ENCODE measurements around the gene WBP2NL.

The WBP2NL gene

DNA sequence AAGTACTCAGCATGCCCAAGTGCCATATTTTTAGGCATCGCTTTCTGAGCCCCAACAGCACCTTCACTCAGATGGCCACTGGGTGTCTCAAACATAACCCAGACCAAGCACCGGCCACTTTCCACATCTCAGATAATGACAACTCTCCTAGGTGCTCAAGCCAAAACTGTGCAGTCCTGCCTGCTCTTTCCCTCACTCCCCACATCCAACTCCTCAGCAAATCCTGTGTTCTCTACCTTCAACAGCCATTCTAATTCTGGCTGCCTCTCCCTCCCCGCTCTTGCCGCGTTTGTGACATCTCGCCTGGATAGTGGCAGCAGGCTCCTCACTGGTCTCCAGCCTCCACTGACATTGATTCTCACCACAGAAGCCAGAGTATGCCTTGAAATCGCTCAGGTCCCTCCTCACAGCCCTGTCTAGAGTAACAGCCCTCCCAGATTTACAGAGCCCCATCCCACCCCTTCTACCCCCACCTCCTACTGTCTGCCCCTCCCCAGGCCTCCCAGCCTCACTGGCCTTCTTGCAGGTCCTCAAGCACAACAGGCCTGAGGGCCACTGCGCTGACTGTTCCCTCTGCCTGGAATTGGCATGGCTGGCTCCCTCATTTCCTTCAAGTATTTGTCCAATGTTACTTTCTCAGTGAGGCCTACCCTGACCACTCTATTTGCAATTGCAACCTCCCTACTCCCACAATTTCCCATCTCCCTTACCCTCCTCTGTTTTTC lies 74.2 kb downstream of the WBP2NL start:
- no peak for DNase-seq (ENCODE audit: low read depth)

DNA sequence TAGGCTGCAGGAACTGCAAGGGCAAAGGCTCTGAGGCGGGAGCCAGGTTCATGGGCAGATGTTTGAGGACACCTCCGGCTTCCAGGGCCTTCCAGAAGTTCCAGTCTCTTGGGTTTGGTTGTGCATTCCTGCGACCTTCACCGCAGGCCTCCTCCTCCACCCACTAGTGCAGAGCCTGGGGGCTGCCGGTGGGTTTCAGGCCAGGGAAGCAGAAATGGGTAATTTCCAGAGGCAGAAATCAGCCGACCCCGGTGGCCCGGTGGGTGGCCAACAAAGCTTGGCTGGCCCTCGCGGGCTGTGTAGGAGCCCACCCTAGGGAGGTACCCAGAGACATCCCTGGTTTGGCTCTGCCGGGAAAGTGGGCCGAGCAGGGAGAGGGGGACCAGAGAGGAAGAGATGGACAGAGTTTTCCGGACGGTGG lies 75.0 kb downstream of the WBP2NL start:
- no peak for DNase-seq (ENCODE audit: low read depth)

DNA sequence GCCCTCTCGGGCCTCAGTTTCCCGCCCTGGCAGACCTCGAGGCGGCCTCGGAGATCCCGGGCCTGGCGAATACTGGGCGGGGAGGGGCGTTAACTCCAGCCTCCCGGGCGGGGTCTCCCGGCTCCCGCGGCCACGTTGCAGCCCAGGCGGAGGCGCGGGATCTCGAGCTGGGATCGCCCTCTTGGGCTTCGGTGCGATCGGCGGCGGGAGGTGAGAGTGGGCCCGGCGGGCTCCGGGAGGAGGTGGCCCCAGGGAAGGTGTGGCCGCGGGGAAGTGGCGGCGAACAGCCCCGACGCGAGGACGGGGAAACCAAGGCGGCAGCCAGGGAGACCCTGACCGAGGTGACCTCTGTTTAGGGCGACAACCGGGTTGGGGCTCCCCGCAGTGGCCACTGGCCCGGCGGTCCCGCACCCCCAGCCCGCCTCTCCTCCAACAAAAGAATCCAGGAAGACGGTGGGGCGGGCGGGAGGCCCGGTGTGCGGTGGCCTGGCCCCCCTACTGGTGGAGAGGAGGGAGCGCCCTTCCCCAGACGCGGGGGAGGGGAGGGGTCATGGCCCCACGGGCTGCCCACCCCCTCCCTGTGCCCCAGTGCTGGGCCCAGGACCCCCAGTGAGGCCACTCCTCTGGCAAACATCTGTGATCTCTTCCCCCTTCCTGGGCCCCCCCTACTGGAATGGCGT lies 75.7 kb downstream of the WBP2NL start, which contains the start of gene PHETA2:
Gene PHETA2 (plus strand): TSS at position 117 of the 680 bp plus-strand sequence. CDS start 3,046 bp downstream, outside the sequence.
- DNase-seq (ENCODE audit: low read depth) = no peak

DNA sequence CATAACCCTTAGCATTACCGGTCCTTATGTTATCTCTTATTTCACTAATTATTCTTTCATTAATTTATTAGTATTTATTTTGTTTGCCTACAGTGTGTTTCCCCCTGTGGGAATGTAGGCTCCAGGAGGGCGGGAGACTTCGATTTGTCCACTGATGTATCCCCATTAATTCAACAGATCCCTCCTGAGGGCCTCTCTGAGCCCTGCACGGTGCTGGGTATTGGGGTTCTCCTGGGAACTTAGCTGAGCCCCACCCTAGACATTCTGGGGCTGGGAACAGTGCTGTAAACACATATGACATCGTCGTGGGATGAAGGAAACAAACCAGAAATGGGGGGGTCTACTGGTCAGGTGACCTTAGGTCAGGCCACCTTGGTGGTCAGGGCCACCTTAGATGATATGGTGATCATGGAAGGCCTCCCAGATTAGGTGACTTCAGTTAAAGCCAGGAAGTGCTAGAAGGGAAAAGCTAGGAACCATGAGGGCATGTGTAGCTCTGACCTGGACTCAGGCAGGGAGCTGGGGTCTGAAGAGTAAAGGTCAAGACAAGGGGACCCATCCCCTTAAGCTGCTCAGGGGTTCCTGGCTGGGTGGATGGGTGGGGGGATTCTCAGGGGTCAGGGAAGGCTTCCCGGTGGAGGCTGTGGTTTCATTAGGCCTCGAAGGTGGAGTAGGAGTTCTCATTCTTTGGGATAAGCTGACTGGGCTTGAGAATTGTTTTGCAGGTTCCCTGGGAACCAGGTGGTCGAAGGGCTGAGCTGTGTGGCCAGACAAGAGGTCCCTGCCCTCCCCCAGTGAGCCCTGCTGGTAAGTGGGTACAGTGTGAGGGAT lies 76.5 kb downstream of the WBP2NL start:
- no peak for DNase-seq (ENCODE audit: low read depth)

DNA sequence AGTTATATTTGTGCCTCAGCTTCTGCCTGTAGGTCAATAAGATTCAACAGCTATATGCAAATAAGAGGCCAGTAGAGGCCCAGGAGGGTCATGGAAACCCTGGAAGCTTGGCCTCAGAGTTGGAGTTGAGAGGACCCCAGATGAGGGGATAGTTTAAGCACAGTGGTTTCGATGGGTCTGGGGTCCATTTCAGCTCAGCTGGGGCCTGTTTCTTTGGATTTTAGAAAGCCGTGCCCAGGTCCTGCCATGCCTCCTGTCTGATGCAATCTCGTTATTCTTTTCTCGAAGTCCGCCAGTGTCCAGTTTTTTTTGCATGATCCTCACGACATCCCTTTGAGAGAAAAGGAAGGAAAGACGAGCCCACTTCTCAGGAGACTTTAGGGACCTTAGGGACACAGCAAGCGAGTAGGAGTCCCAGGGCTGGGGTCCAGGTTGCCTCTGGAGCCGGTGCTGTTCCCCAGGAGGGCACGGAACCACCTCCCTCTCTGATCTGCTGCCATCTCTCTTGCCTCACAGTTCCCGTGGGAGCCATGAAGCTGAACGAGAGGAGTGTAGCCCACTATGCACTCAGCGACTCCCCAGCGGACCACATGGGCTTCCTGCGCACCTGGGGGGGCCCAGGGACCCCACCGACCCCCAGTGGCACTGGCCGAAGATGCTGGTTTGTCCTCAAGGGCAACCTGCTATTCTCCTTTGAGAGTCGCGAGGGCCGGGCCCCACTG lies 78.3 kb downstream of the WBP2NL start:
- no peak for DNase-seq (ENCODE audit: low read depth)

DNA sequence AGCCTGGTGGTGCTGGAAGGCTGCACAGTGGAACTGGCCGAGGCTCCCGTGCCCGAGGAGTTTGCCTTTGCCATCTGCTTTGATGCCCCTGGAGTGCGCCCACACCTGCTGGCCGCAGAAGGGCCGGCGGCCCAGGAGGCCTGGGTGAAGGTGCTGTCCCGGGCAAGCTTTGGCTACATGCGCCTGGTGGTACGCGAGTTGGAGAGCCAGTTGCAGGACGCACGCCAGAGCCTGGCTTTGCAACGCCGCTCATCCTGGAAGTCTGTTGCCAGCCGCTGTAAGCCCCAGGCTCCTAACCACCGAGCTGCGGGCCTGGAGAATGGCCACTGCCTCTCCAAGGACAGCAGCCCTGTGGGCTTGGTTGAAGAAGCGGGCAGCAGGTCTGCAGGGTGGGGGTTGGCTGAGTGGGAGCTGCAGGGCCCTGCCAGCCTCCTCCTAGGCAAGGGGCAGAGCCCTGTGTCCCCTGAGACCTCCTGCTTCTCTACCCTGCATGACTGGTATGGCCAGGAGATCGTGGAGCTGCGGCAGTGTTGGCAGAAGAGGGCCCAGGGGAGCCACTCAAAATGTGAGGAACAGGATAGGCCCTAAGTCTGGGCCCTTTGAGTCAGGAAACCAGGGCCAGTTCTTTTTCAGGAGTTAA lies 79.0 kb downstream of the WBP2NL start:
- DNase-seq (ENCODE audit: low read depth) = no peak

All from GM04503 (cell line).